Activated CD4-positive, CD25-positive, alpha-beta regulatory T cell (primary cell): ENCODE data around the gene ZNF775.

Experiments
- DNase-seq, 4 experiments: peaks; one replicate each; lab custom pipeline; 2025; lab: John Stamatoyannopoulos, UW

Gene ZNF775

GRCh38 chr7:150346922-150347321 is 32.2 kb upstream of the ZNF775 start:
- no peak for DNase-seq

GRCh38 chr7:150351587-150352194 is 27.4 kb upstream of the ZNF775 start:
- no peak for DNase-seq

GRCh38 chr7:150355666-150356059 is 23.5 kb upstream of the ZNF775 start:
- no peak for DNase-seq

GRCh38 chr7:150356265-150356897 is 22.7 kb upstream of the ZNF775 start:
- DNase-seq, result no peak

GRCh38 chr7:150357270-150357669 is 21.9 kb upstream of the ZNF775 start:
- DNase-seq, result peak in 2 of 4 experiments; percentile 51 to 56

- no peak for DNase-seq
These were observed 21.2 kb upstream of the ZNF775 start for GRCh38 chr7:150357771-150358427.

- no peak for DNase-seq
These were observed 20.7 kb upstream of the ZNF775 start for GRCh38 chr7:150358433-150358832.

GRCh38 chr7:150358988-150359621 is 20.0 kb upstream of the ZNF775 start:
- DNase-seq, result no peak

GRCh38 chr7:150359622-150360362 is 19.3 kb upstream of the ZNF775 start:
- no peak for DNase-seq

- DNase-seq, result no peak
These were observed 18.6 kb upstream of the ZNF775 start for GRCh38 chr7:150360363-150361058.

GRCh38 chr7:150361402-150361801 is 17.7 kb upstream of the ZNF775 start:
- DNase-seq, result no peak

- no peak for DNase-seq
These were observed 17.1 kb upstream of the ZNF775 start for GRCh38 chr7:150361807-150362621.

- no peak for DNase-seq
These were observed 15.8 kb upstream of the ZNF775 start for GRCh38 chr7:150363370-150363769.

GRCh38 chr7:150363872-150364271 is 15.3 kb upstream of the ZNF775 start:
- no peak for DNase-seq

- no peak for DNase-seq
These were observed 13.9 kb upstream of the ZNF775 start for GRCh38 chr7:150365194-150365593.

- no peak for DNase-seq
These were observed 13.3 kb upstream of the ZNF775 start for GRCh38 chr7:150365673-150366398.

GRCh38 chr7:150367677-150368095 is 11.4 kb upstream of the ZNF775 start:
- no peak for DNase-seq

GRCh38 chr7:150368096-150368883 is 10.8 kb upstream of the ZNF775 start, which contains the start of gene REPIN1:
Gene REPIN1 (plus strand): TSS chr7:150368822. CDS start chr7:150369712, 890 bp downstream.
- DNase-seq, result peak; percentile 52 to 62 (median 58)
